ENCODE results near the gene EXOC3. TPM values are rescaled to one million over a fixed set of nuclear protein-coding genes. Genes with fewer than 3 reads are reported as not detected.

The EXOC3 gene
- total RNA-seq, 2 experiments from 2014 or later = 49.9 to 54.5 TPM

DNA sequence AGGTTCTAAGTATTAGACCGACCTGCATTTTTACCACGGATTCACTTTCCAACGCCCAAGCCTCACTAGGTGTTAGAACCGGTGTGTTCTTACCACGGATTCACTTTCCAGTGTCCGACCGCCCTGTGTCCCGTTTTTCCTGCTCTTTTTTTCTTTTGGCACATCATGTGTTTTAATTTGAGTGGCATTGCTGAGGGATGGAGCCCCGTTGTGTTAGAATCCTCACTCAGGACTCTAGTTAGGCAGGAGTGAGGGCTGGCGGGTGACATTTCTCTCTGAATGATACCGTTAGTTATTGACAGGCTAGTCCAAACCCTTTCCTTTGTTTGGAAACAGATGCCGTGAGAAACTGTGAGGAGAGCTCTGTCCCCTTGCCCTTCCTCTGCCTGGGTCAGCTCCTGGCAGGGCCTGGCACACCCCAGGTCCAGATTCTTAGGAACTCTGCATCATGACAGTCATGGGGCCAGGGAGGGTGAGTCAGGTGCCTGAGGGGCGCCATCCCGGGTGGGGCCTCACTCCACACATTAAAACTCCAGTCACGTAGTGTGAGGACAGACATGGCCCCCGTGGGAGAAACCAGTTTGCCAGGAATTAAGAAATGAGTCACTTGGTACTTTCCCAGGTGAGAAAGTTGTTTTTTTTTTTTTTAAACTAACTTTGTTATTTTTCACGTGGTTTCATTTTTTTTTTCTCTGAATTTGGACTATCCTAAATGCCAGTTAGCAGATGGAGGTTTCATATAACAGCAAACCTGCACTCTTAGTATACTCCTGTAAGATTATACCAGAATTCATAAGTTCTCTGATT, 15.8 kb downstream of the EXOC3 start:
- Mint-ChIP-seq H3K27me3 (no peaks in the 10 kb centered on the region), H3K36me3 (peaks cover 62% of the 10 kb centered on the region), H3K4me1 (ENCODE audit: low read depth) (peaks cover 59% of the 10 kb centered on the region), H3K9me3 (no peaks in the 10 kb centered on the region), H3K27ac (peak overlapping the region; percentile 94), H3K4me3 (peak overlapping the region; percentile 47)
- CTCF ChIA-PET = interaction anchor here (2.8 kb wide), 1 partner anchor 12 kb away, joined by 18 read pairs; no protein-coding TSS in a partner anchor
- intact Hi-C loops (cut with micrococcal nuclease) = loop anchor here (5.0 to 10.0 kb wide), 2 partner anchors 81 to 244 kb away; partner anchors contain the start of genes CCDC127 and SDHA
- DNase-seq = peak; percentile 85
- POLR2A ChIA-PET = interaction anchor here (1.4 kb wide), 1 partner anchor 14 kb away, joined by 4 read pairs; no protein-coding TSS in a partner anchor

DNA sequence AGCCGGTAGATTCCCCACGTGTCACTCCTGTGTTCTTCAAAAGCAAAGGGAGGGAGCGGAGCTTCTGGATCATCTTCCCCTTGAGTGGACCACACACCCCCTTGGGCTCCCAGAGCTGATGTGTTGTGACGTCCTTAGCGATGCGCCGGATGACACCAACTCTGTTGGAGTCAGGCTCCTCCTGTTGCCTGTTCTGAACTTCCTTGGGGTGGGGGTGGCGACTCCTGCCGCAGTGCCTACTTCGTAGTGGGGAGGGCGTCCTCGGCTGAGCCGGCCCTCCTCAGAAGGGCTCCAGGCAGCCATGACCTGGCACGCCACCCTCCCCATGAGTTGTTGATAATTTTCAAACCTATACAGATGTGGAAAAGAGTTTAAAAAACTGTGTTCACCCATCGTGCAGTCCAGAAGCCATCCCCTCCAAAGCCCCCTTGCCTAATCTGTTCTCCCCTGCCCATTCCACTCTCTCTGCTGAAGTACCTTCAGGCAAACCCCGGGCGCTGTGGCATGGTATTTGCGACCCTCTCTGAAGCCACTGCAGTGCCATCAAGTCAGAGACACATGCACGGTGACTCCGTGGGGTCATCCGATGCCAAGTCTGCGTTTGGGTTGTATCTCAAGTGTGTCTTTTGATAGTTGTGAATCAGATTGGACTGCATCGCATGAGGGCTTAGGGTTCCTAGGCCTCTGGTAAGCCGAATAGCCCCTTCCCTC, 16.7 kb downstream of the EXOC3 start:
- ChIA-PET CTCF (interaction anchor here (0.5 to 1.3 kb wide), 2 partner anchors 10 to 13 kb away, joined by 3 to 4 read pairs; no protein-coding TSS in a partner anchor), POLR2A (no interaction called here)
- Mint-ChIP-seq H3K4me3 (peak overlapping the region; percentile 47), H3K4me1 (ENCODE audit: low read depth) (peaks cover 59% of the 10 kb centered on the region), H3K36me3 (peaks cover 61% of the 10 kb centered on the region), H3K27ac (peak overlapping the region; percentile 94), H3K27me3 (no peaks in the 10 kb centered on the region), H3K9me3 (no peaks in the 10 kb centered on the region)
- no peak for DNase-seq
- intact Hi-C loops (cut with micrococcal nuclease) = loop anchor here (5.0 to 10.0 kb wide), 2 partner anchors 82 to 245 kb away; partner anchors contain the start of genes CCDC127 and SDHA

DNA sequence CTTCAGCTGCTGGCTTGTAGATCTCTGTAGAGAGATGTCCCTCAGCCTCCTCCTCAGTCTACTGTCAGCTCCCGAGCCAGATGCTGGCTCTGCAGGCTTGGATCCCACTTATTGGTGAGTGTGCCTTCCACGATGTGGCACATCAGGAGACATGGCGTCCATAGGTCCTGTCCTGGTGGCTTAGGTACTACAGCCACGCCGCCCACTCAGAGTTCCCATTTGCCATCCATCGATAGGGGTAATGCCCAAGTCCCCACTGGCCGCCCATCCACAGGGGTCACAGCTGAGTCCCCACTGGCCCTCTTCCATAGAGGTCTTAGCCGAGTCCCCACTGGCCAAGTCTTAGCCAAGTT, 17.3 kb downstream of the EXOC3 start:
- Mint-ChIP-seq H3K27ac (peak overlapping the region; percentile 94), H3K4me3 (no peak overlapping the region), H3K9me3 (no peaks in the 10 kb centered on the region), H3K27me3 (no peaks in the 10 kb centered on the region), H3K36me3 (peaks cover 60% of the 10 kb centered on the region), H3K4me1 (ENCODE audit: low read depth) (peaks cover 59% of the 10 kb centered on the region)
- intact Hi-C loops (cut with micrococcal nuclease) = no loop called here
- ChIA-PET CTCF (interaction anchor here (0.5 to 1.3 kb wide), 2 partner anchors 9 to 14 kb away, joined by 3 to 4 read pairs; no protein-coding TSS in a partner anchor), POLR2A (no interaction called here)
- DNase-seq = no peak

DNA sequence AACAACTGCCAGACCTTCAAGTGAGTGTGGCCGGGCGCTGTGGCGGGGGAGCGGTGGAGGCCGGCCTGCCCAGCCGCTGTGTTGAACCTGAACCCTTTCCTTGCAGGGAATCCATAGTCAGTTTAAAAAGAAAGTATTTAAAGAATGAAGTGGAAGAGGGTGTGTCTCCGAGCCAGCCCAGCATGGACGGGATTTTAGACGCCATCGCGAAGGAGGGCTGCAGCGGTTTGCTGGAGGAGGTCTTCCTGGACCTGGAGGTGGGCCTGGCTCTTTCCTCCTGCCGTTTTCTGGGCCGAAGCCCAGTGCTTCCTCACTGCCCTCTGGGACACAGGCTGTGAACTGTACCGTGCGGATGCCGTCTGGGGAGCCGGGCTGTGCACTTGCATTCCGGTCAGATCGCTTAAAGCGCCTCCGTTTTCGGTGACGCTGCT, 19.1 kb downstream of the EXOC3 start:
- Mint-ChIP-seq H3K4me1 (ENCODE audit: low read depth) (peaks cover 56% of the 10 kb centered on the region), H3K36me3 (peaks cover 59% of the 10 kb centered on the region), H3K27ac (peak overlapping the region; percentile 62), H3K27me3 (no peaks in the 10 kb centered on the region), H3K9me3 (no peaks in the 10 kb centered on the region), H3K4me3 (no peak overlapping the region)
- no peak for DNase-seq
- ChIA-PET CTCF (interaction anchor here (1.3 kb wide), 1 partner anchor 14 kb away, joined by 4 read pairs; no protein-coding TSS in a partner anchor), POLR2A (no interaction called here)
- intact Hi-C loops (cut with micrococcal nuclease) = no loop called here

DNA sequence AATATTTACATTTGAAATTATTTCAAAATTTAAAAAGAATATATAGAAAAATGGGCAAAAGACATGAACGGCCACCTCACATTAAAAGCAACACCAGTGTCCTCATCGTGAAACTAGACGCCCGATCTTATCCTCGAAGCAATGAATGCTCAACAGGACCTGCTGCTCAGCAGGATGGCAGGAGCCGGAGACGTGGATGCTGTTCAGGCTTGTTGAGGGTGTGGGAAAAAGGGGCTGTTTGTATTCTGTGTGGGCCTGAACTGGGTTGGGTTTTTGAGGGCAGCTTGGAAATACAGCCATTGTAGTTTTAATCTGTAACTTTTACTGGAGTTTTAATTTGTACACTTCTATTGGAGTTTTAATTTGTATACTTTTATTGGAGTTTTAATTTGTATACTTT, 20.3 kb downstream of the EXOC3 start:
- no peaks in the 10 kb centered on the region for H3K9me3 Mint-ChIP-seq
- no peak overlapping the region for H3K4me3 Mint-ChIP-seq
- POLR2A ChIA-PET = interaction anchor here (0.9 to 1.0 kb wide), 2 partner anchors 9 to 192 kb away, joined by 3 to 4 read pairs; partner anchors contain the start of gene PDCD6
- intact Hi-C loops (cut with micrococcal nuclease) = no loop called here
- H3K27ac Mint-ChIP-seq = peak overlapping the region; percentile 72
- peaks cover 52% of the 10 kb centered on the region for H3K4me1 Mint-ChIP-seq (ENCODE audit: low read depth)
- H3K27me3 Mint-ChIP-seq = no peaks in the 10 kb centered on the region
- CTCF ChIA-PET = no interaction called here
- peaks cover 56% of the 10 kb centered on the region for H3K36me3 Mint-ChIP-seq
- no peak for DNase-seq

DNA sequence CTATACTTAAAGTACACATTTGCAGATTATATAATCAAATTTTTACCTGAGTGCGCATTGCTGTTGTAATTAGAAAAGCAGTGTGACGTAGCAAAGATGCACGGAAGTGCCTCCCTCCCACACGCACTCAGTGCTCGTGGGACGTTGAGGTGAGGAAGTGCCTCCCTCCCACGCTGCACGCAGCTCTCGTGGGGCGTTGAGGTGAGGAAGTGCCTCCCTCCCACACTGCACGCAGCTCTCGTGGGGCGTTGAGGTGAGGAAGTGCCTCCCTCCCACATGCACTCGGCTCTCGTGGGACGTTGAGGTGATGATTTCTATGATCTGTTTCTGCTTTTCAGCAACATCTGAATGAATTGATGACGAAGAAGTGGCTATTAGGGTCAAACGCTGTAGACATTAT, 21.0 kb downstream of the EXOC3 start:
- ChIA-PET POLR2A (interaction anchor here (0.9 to 1.0 kb wide), 2 partner anchors 9 to 193 kb away, joined by 3 to 4 read pairs; partner anchors contain the start of gene PDCD6), CTCF (no interaction called here)
- peaks cover 46% of the 10 kb centered on the region for H3K4me1 Mint-ChIP-seq (ENCODE audit: low read depth)
- peak; percentile 79 for DNase-seq
- intact Hi-C loops (cut with micrococcal nuclease) = loop anchor here (1.0 kb wide), 1 partner anchor 8 kb away; no protein-coding TSS in a partner anchor
- H3K36me3 Mint-ChIP-seq = peaks cover 49% of the 10 kb centered on the region
- H3K9me3 Mint-ChIP-seq = no peaks in the 10 kb centered on the region
- peak overlapping the region; percentile 82 for H3K27ac Mint-ChIP-seq
- H3K4me3 Mint-ChIP-seq = no peak overlapping the region
- no peaks in the 10 kb centered on the region for H3K27me3 Mint-ChIP-seq

DNA sequence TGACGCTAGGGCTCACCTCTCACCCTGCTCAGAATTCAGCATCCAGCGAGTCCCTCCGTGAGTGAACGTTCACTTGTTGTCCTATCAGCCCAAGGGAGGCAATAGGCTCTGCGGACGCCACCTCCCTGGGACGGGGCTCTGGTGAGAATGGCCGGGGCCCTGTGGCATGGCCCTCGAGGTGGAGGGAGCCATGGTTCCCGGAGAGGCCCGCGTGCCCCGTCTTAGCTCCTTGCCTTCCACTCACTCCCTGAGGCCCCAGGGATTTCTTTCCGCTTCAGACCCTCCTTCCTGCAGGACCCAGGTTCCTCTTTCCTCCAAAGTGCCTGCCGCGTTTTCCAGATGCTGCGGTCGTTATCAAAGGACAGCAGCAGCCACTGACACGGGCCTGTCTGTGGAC, 21.5 kb downstream of the EXOC3 start:
- Mint-ChIP-seq H3K9me3 (no peaks in the 10 kb centered on the region), H3K27ac (peak overlapping the region; percentile 82), H3K27me3 (no peaks in the 10 kb centered on the region), H3K36me3 (peaks cover 44% of the 10 kb centered on the region), H3K4me1 (ENCODE audit: low read depth) (peaks cover 41% of the 10 kb centered on the region), H3K4me3 (no peak overlapping the region)
- POLR2A ChIA-PET = interaction anchor here (0.9 kb wide), 1 partner anchor 193 kb away, joined by 3 read pairs; the partner anchor contains the start of gene PDCD6
- DNase-seq = no peak
- intact Hi-C loops (cut with micrococcal nuclease) = loop anchor here (1.0 kb wide), 1 partner anchor 8 kb away; no protein-coding TSS in a partner anchor
- CTCF ChIA-PET = no interaction called here

DNA sequence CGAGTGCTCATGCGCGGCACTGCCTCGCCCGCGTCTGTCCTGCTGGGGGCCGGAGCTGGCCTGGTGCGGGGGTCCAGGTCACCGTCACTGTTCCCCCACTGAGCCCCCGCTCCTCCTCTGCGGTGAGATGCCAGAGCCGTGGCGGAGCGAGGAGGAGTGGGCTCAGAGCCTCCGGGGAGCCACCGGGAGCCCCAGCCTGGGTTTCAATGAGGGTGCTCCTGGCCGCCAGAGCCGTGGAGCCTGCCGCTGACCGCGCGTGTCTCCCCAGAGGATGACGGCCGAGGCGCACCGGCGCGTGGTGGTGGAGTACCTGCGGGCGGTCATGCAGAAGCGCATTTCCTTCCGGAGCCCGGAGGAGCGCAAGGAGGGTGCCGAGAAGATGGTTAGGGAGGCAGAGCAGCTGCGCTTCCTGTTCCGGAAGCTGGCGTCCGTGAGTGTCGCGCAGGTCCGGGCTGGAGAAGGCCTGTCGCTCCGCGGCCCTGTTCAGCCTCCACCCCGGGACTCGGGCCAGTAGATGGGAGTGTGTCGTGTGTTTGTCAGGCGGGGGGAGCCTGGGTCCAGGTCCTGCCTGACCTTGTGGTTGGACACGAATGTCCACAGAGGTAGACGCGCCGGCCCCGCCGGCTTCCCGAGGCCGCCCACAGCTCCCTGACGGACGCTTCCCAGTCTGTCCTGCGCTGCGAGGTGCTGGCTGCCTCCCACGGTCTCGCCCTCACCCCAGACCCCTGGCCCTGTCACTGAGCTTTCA, 22.0 kb downstream of the EXOC3 start:
- ChIA-PET POLR2A (no interaction called here), CTCF (no interaction called here)
- DNase-seq = no peak
- Mint-ChIP-seq H3K27me3 (no peaks in the 10 kb centered on the region), H3K27ac (no peak overlapping the region), H3K4me3 (no peak overlapping the region), H3K9me3 (no peaks in the 10 kb centered on the region), H3K4me1 (ENCODE audit: low read depth) (peaks cover 36% of the 10 kb centered on the region), H3K36me3 (peaks cover 38% of the 10 kb centered on the region)
- intact Hi-C loops (cut with micrococcal nuclease) = loop anchor here (1.0 kb wide), 1 partner anchor 7 kb away; no protein-coding TSS in a partner anchor

DNA sequence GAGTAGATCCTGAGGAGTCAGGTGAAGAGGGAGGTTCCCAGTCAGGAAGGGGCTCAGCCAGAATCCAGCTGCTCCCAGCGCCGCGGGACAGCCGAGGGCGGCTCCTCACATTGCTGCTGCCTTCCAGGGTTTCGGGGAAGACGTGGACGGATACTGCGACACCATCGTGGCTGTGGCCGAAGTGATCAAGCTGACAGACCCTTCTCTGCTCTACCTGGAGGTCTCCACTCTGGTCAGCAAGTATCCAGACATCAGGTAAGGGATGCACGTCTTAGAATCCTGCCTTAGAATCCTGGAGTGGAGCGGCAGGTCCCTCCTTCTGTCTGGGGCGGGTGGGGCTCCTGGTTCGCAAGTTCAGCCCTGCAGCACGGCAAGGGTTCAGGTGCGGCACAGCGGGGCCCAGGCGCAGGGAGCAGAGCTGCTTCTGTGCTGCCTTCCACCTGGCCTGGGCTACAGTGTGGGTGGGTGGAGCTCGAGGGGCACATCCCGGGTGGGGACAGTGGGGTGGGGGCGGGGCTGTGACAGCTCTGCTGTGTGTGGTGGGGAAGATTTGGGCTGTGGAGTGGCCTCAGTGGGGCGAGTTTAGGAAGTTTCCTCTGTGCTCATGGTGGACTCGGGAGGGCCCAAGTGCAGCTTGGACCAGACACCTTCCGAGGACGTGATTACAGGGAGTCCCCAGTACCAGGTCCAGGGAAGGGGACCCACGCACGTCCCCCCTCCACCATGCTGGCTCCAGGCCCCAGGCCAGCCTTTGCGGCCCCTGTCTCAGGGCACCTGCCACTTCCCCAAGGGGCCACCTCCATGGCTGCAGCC, 22.8 kb downstream of the EXOC3 start:
- Mint-ChIP-seq H3K27me3 (no peaks in the 10 kb centered on the region), H3K4me3 (no peak overlapping the region), H3K27ac (no peak overlapping the region), H3K36me3 (peaks cover 33% of the 10 kb centered on the region), H3K4me1 (ENCODE audit: low read depth) (peaks cover 35% of the 10 kb centered on the region), H3K9me3 (no peaks in the 10 kb centered on the region)
- intact Hi-C loops (cut with micrococcal nuclease) = no loop called here
- POLR2A ChIA-PET = no interaction called here
- no peak for DNase-seq
- CTCF ChIA-PET = no interaction called here

DNA sequence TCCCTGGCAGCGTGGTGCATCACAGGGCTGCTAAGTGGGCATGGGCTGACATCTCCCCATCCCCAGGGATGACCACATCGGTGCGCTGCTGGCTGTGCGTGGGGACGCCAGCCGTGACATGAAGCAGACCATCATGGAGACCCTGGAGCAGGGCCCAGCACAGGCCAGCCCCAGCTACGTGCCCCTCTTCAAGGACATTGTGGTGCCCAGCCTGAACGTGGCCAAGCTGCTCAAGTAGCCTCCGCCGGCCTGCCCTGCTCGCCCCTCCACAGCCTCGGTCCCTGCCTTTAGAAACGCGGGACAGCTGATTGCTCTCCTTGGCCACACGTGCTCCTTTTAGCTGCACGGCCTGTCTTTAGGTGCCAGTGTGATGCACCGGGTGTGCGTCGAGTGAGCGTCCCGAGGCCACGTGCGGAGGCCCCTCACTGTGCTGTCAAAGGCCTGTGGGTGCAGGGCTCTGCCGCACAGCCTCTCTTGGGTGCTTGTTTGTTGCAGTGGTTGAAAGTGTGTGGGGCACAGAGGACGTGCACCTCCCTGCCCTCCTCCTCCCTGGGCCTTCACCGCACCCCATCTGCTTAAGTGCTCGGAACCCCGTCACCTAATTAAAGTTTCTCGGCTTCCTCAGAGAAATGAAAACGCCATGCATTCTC, 23.8 kb downstream of the EXOC3 start:
- peaks cover 41% of the 10 kb centered on the region for H3K4me1 Mint-ChIP-seq (ENCODE audit: low read depth)
- no peaks in the 10 kb centered on the region for H3K9me3 Mint-ChIP-seq
- H3K27me3 Mint-ChIP-seq = no peaks in the 10 kb centered on the region
- H3K36me3 Mint-ChIP-seq = peaks cover 33% of the 10 kb centered on the region
- ChIA-PET CTCF (no interaction called here), POLR2A (no interaction called here)
- no peak overlapping the region for H3K4me3 Mint-ChIP-seq
- DNase-seq = no peak
- intact Hi-C loops (cut with micrococcal nuclease) = no loop called here
- no peak overlapping the region for H3K27ac Mint-ChIP-seq

DNA sequence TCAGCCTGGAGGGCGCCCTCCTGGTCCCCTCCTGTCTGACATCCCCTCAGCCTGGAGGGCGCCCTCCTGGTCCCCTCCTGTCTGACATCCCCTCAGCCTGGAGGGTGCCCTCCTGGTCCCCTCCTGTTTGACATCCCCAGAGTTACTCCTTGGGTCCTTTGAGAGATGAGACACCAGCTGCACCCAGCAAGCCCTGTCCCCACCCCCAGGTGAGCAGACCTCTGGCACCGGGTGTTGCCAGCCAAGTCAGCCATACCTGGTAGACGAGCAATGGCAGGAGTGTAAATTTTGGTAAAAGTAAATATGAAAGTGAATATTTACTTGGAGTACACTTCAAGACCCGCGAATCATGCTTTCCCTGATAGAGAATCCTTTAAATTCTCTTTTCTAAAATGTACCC, 25.4 kb downstream of the EXOC3 start:
- Mint-ChIP-seq H3K27me3 (no peaks in the 10 kb centered on the region), H3K9me3 (no peaks in the 10 kb centered on the region), H3K4me3 (no peak overlapping the region), H3K4me1 (ENCODE audit: low read depth) (peaks cover 29% of the 10 kb centered on the region), H3K27ac (no peak overlapping the region), H3K36me3 (peaks cover 21% of the 10 kb centered on the region)
- POLR2A ChIA-PET = no interaction called here
- DNase-seq = no peak
- intact Hi-C loops (cut with micrococcal nuclease) = no loop called here
- CTCF ChIA-PET = no interaction called here
